Psoas muscle (tissue), 8 donors: ENCODE results near the gene TMEM184A. TPM values are rescaled to one million over a fixed set of nuclear protein-coding genes. Genes with fewer than 3 reads are reported as not detected.

Experiments
- ATAC-seq, 4 donors: fragments of 200-7000 bp; cut with Tn5 transposase; one replicate each; pipeline ENCODE4 v1.9.1; 2020; ENCODE audit warnings: moderate library complexity in 3 of 4, mild to moderate bottlenecking in 2 of 4
- DNase-seq, 2 donors: peaks; one replicate each; pipeline ENCODE4 v3.0.0-alpha.2; 2020
- H3K27ac ChIP-seq: fragments of 200-600 bp; one replicate; pipeline ENCODE4 v1.8.0; 2022
- H3K27me3 ChIP-seq, 3 donors: fragments of 200-600 bp in 1 of 3; one replicate each; pipeline versions ENCODE4 v1.6.1 to v1.8.0; 2013 to 2022; ENCODE audit warnings: low read length in 2 of 3, mild to moderate bottlenecking in 2 of 3, moderate library complexity in 1 of 3; ENCODE audit not compliant: insufficient read depth in 3 of 3
- H3K36me3 ChIP-seq, 2 donors: fragments of 200-600 bp in 1 of 2; one replicate each; pipeline versions ENCODE4 v1.6.1 to v1.8.0; 2013 to 2022; ENCODE audit warnings: low read depth in 1 of 2, mild to moderate bottlenecking in 1 of 2, moderate library complexity in 1 of 2; ENCODE audit not compliant: insufficient read depth in 1 of 2
- H3K4me1 ChIP-seq: fragments of 200-600 bp; one replicate; pipeline ENCODE4 v1.8.0; 2022
- H3K4me3 ChIP-seq: fragments of 200-600 bp; one replicate; pipeline ENCODE4 v1.8.0; 2022; ENCODE audit warnings: mild to moderate bottlenecking
- H3K9me3 ChIP-seq: fragments of 200-600 bp; one replicate; pipeline ENCODE4 v1.8.0; 2022
- WGBS, 3 donors: extraction: QIAGEN DNeasy Blood & Tissue Kit; methylation state at CpG; one replicate each; pipeline versions ENCODE4 v1.1.6 to v1.1.7; 2013; 5-methylcytosine and 5-hydroxymethylcytosine counted together
- intact Hi-C, 2 donors: fragments of 100-400 bp; cut with DNase I; formaldehyde crosslinking; loops; one replicate each; pipeline versions ENCODE4 v1.11.0 to v1.14.2; 2022
- polyA plus RNA-seq, 3 donors: library from polyadenylated mRNA; stranded (reverse); fragments of 200-250 nt; gene quantifications; one replicate each; pipeline ENCODE4 v1.2.3, GENCODE V29; 2013
- total RNA-seq, 4 donors: library from RNA; stranded (reverse); fragmentation: NEBNext Ultra II Directional in 2 of 4; extraction: Animal tissue kit (Norgen Biotek cat#: 25700) in 2 of 4; gene quantifications; one replicate each; pipeline versions ENCODE4 v1.2.1 to v1.2.4, GENCODE V29; 2021 to 2023
- TF ChIP-seq, protein P1 (sequence below): fragments of 200-600 bp; IDR thresholded peaks from one replicate; pipeline ENCODE4 v1.8.0; 2022; ENCODE audit warnings: antibody characterized with exemption
- donor health status: healthy with polysubstance abuse.
- donor health status: DM: no; HTN: no; CAD: no; lungs with moderate emphysema.
- donor health status: Bipolar disorder and iron deficiency.
- donor health status: healthy.
- donor health status: DM: yes; HTN: yes; CAD: no.
- donor health status: DM: no; HTN: no; CAD: no.
- donor health status: DM: no; HTN: no; CAD: no.
- donor health status: DM: yes; HTN: yes; CAD: no.

TMEM184A gene
- total and polyA plus RNA-seq, 7 donors = 0.40 to 6.0 (median 2.8) TPM

DNA sequence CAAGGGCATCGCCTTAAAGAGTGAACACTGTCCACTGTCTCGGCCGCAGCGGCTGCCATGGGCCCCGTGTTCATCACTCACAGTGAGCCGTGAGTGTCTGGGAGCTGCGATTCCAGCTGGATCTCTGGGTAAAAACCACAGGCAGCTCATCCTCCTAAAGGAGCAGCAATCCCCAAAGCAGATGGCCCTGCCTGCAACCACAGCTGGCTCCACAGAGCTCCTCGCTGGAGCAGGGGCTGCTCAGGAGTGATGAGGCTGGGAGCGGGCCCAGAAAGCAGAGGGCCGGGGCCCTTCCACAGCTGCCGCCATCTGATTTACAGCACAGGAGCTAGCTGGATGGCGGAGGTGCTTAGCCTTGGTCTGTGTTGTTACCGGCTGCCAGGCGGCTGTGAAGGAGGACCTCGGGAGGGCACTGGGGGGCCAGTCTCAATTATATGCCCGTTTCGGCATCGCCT lies 6.6 kb upstream of the TMEM184A start:
- no peaks in the 10 kb centered on the region for H3K9me3 ChIP-seq
- intact Hi-C loops = no loop called here

GRCh38 chr7:1562116-1562515 lies 6.1 kb upstream of the TMEM184A start:
- no peak for ATAC-seq
- peaks cover 3% of the 10 kb centered on the region for H3K4me1 ChIP-seq
- no peak for DNase-seq
- whole genome bisulfite sequencing, 3 donors = 39 to 41% (median 40%) methylated on average over 16 of the region's 16 CpGs
- intact Hi-C loops = no loop called here
- H3K4me3 ChIP-seq = no peak overlapping the region
- no peaks in the 10 kb centered on the region for H3K9me3 ChIP-seq
- TF ChIP-seq, protein P1, sequence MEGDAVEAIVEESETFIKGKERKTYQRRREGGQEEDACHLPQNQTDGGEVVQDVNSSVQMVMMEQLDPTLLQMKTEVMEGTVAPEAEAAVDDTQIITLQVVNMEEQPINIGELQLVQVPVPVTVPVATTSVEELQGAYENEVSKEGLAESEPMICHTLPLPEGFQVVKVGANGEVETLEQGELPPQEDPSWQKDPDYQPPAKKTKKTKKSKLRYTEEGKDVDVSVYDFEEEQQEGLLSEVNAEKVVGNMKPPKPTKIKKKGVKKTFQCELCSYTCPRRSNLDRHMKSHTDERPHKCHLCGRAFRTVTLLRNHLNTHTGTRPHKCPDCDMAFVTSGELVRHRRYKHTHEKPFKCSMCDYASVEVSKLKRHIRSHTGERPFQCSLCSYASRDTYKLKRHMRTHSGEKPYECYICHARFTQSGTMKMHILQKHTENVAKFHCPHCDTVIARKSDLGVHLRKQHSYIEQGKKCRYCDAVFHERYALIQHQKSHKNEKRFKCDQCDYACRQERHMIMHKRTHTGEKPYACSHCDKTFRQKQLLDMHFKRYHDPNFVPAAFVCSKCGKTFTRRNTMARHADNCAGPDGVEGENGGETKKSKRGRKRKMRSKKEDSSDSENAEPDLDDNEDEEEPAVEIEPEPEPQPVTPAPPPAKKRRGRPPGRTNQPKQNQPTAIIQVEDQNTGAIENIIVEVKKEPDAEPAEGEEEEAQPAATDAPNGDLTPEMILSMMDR = no peak
- no peaks in the 10 kb centered on the region for H3K27me3 ChIP-seq
- H3K36me3 ChIP-seq = peaks cover 0 to 23% of the 10 kb centered on the region in 2 donors
- H3K27ac ChIP-seq = no peak overlapping the region

More for the DNA sequence above, 6.6 kb upstream of the TMEM184A start:
- peaks cover 0 to 28% of the 10 kb centered on the region in 2 donors for H3K36me3 ChIP-seq
- DNase-seq = peak in 1 of 2 donors; percentile 46
- ATAC-seq = no peak
- peaks cover 8% of the 10 kb centered on the region for H3K4me1 ChIP-seq
- no peak overlapping the region for H3K4me3 ChIP-seq
- H3K27me3 ChIP-seq = no peaks in the 10 kb centered on the region
- WGBS, 3 donors = 52 to 60% (median 59%) methylated on average over 18 of the region's 18 CpGs
- no peak overlapping the region for H3K27ac ChIP-seq
- TF ChIP-seq, protein P1 = no peak

GRCh38 chr7:1561036-1561940 lies 5.3 kb upstream of the TMEM184A start:
- H3K27ac ChIP-seq = no peak overlapping the region
- no peak overlapping the region for H3K4me3 ChIP-seq
- TF ChIP-seq, protein P1 = no peak
- WGBS, 3 donors = 80 to 86% (median 85%) methylated on average over 28 to 34 of the region's 34 CpGs
- no peaks in the 10 kb centered on the region for H3K9me3 ChIP-seq
- DNase-seq = peak in 1 of 2 donors; percentile 47
- H3K4me1 ChIP-seq = peaks cover 2% of the 10 kb centered on the region
- no peaks in the 10 kb centered on the region for H3K27me3 ChIP-seq
- no peak for ATAC-seq
- intact Hi-C loops = no loop called here
- peaks cover 0 to 15% of the 10 kb centered on the region in 2 donors for H3K36me3 ChIP-seq

DNA sequence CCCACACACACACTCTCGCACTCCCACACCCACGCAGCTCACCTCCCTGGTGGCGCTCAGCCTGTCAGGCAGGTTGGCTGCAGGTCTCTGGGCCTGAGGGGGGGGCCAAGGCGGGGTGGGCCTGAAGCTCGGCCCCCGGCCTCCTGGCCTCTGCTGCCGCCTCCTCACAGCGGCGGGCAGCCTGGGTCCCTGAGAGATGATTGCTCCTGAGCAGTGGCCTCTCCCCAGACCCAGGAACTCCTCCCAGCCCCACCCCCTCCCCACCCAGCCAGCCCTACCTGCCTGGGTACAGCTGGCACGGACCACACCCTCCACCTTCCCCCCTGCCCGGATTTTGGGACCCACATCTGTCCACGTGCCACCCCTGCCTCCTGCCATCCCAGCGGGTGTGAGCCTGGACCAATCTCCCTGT lies 4.6 kb upstream of the TMEM184A start:
- no peak for ATAC-seq
- intact Hi-C loops = no loop called here
- Histone ChIP-seq H3K27me3 (no peaks in the 10 kb centered on the region), H3K4me1 (peaks cover 8% of the 10 kb centered on the region), H3K36me3 (peaks cover 0 to 8% of the 10 kb centered on the region in 2 donors), H3K4me3 (no peak overlapping the region), H3K27ac (no peak overlapping the region), H3K9me3 (no peaks in the 10 kb centered on the region)
- TF ChIP-seq, protein P1 = no peak
- 84 to 95% (median 88%) methylated on average over 9 to 13 of the region's 13 CpGs for WGBS, 3 donors
- DNase-seq = peak in 1 of 2 donors; percentile 41
